Right lobe of liver (tissue), 6 donors: ENCODE measurements around the gene NLGN1. TPM values are rescaled to one million over a fixed set of nuclear protein-coding genes. Genes with fewer than 3 reads are reported as not detected.

Experiments used
- ATAC-seq, 4 donors: fragments of 200-7000 bp; cut with Tn5 transposase; one replicate each; pipeline ENCODE4 v1.9.1; 2020; ENCODE audit warnings: mild to moderate bottlenecking in 4 of 4, moderate library complexity in 4 of 4
- DNase-seq, 3 donors: peaks; one replicate each; pipeline ENCODE4 v3.0.0-alpha.2; 2020
- H3K27ac ChIP-seq, 3 donors: fragments of 200-600 bp; one replicate each; pipeline ENCODE4 v1.8.0; 2022
- H3K27me3 ChIP-seq, 2 donors: fragments of 200-600 bp; one replicate each; pipeline ENCODE4 v1.8.0; 2022
- H3K36me3 ChIP-seq, 4 donors: fragments of 200-600 bp; sonication (generic) in 1 of 4; one replicate each; pipeline versions ENCODE4 v1.5.1 to v1.8.0; 2017 to 2022; ENCODE audit warnings: control low read depth in 1 of 4
- H3K4me1 ChIP-seq, 4 donors: fragments of 200-600 bp; sonication (generic) in 1 of 4; one replicate each; pipeline versions ENCODE4 v1.5.1 to v1.8.0; 2017 to 2022; ENCODE audit warnings: control low read depth in 1 of 4
- H3K4me3 ChIP-seq, 3 donors: fragments of 200-600 bp; one replicate each; pipeline ENCODE4 v1.8.0; 2022
- H3K9me3 ChIP-seq, 4 donors: fragments of 200-600 bp; sonication (generic) in 1 of 4; one replicate each; pipeline versions ENCODE4 v1.5.1 to v1.8.0; 2017 to 2022; ENCODE audit warnings: control low read depth in 1 of 4
- POLR2A ChIP-seq: fragments of 450-650 bp; IDR thresholded peaks from one replicate; pipeline ENCODE4 v1.6.1; 2017; ENCODE audit warnings: antibody characterized with exemption, mild to moderate bottlenecking
- WGBS: methylation state at CpG from one replicate; pipeline ENCODE4 v1.1.6; 2018; ENCODE audit warnings: low coverage, low lambda C conversion rate; ENCODE audit not compliant: insufficient coverage; ENCODE audit errors: missing lambda C conversion rate; 5-methylcytosine and 5-hydroxymethylcytosine counted together
- intact Hi-C, 2 donors: fragments of 100-400 bp; cut with DNase I; formaldehyde crosslinking; loops; one replicate each; pipeline versions ENCODE4 v1.11.2 to v1.14.1; 2022
- total RNA-seq, 6 experiments: library from RNA; depleted of rRNA in 2 of 6; stranded (reverse); fragments of >200 nt in 2 of 6; fragmentation: NEBNext Ultra II Directional in 3 of 6; extraction: Animal tissue kit (Norgen Biotek cat#: 25700) in 3 of 6; gene quantifications; one replicate each; pipeline versions ENCODE4 v1.1.0 to v1.2.4, GENCODE V29; 2016 to 2023
- TF ChIP-seq, protein P1 (sequence below), 4 donors: fragments of 200-600 bp in 3 of 4; fragments of 450-650 bp in 1 of 4; IDR thresholded peaks; one replicate each; pipeline versions ENCODE4 v1.5.1 to v1.8.0; 2016 to 2022; ENCODE audit warnings: antibody characterized with exemption in 4 of 4, mild to moderate bottlenecking in 2 of 4
- donor health status: DM: no; HTN: yes; CAD: no.
- donor health status: DM: no; HTN: no; CAD: no.
- donor health status: DM: no; HTN: no; CAD: no.
- donor health status: DM: no; HTN: yes; CAD: no.
- donor health status: DM: no; HTN: yes; CAD: no.

The NLGN1 gene
- total RNA-seq, 6 experiments from 2014 or later: 0.02 to 0.12 TPM; not detected in 4

DNA sequence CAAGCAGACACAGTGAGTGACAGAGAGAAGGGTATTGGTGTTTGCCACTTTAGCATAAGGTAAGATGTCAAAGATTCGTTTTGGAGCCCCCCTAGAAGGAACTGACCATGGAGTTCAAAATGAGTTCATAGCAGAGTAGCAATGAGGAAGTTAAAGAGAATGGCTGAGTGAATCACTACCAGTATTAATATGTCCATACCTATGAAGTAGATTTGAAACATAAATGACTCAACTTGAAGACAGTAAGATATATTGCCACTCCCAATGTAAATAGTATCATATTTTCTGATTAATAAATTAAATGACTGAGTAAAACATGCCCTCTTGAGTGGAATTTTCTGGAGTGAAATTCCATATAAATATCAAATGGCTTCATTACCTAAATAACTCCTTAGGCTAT lies 675.1 kb downstream of the NLGN1 start:
- no peak for TF ChIP-seq POLR2A
- TF ChIP-seq, protein P1, sequence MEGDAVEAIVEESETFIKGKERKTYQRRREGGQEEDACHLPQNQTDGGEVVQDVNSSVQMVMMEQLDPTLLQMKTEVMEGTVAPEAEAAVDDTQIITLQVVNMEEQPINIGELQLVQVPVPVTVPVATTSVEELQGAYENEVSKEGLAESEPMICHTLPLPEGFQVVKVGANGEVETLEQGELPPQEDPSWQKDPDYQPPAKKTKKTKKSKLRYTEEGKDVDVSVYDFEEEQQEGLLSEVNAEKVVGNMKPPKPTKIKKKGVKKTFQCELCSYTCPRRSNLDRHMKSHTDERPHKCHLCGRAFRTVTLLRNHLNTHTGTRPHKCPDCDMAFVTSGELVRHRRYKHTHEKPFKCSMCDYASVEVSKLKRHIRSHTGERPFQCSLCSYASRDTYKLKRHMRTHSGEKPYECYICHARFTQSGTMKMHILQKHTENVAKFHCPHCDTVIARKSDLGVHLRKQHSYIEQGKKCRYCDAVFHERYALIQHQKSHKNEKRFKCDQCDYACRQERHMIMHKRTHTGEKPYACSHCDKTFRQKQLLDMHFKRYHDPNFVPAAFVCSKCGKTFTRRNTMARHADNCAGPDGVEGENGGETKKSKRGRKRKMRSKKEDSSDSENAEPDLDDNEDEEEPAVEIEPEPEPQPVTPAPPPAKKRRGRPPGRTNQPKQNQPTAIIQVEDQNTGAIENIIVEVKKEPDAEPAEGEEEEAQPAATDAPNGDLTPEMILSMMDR (IDR thresholded peaks at IDR 0.05): no peak
- ATAC-seq (no peak), DNase-seq (no peak)
- no peaks in the 10 kb centered on the region for H3K4me1 ChIP-seq
- no peaks in the 10 kb centered on the region for H3K27me3 ChIP-seq
- no peak overlapping the region for H3K4me3 ChIP-seq
- no peaks in the 10 kb centered on the region for H3K9me3 ChIP-seq
- no peak overlapping the region for H3K27ac ChIP-seq
- H3K36me3 ChIP-seq: no peaks in the 10 kb centered on the region
- intact Hi-C loops: no loop called here
- WGBS: 8% methylated on average over 1 of the region's 1 CpG

DNA sequence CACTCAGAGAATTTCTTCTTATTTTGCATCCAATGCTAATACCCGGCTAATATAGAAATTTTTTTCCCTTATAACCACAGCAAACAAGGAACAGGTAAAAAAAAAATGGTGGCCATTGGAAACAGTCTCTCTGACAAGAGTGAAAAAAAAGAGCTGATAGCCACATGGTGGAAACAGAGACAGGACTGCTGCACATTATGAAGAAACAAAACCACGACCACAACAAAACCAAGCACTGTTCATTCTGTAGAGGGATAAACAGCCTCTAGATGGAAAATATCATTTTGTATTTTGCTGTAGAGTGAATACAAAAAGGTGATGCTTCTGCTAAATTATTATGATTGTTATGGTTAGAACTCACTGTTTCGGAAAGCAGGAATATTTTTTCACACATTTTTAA lies 686.2 kb downstream of the NLGN1 start:
- Histone ChIP-seq H3K27ac (no peak overlapping the region), H3K4me1 (no peaks in the 10 kb centered on the region), H3K27me3 (no peaks in the 10 kb centered on the region), H3K36me3 (no peaks in the 10 kb centered on the region), H3K9me3 (no peaks in the 10 kb centered on the region), H3K4me3 (no peak overlapping the region)
- no peak for ATAC-seq
- DNase-seq: no peak
- intact Hi-C loops: no loop called here
- TF ChIP-seq, protein P1 (IDR thresholded peaks at IDR 0.05): no peak
- TF ChIP-seq POLR2A: no peak
- 66% methylated on average over 3 of the region's 3 CpGs for WGBS

DNA sequence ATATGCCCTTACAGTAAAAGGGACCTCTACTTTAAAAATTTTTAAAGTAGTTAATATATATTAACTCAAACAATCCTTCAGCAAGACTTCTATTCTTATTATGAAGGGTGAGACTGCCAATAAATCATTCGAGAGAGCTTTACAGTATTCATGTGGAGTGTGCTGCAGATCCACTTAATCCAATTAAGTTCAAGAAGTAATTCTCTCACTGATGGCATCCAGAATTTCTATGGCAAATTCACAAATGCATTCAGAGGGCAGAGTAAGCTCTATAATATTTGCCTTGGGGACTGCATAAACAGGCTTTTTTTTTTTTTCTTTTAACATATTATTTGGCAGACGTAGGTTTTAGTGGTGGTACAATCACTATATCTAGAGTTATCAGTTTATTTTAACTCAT lies 692.0 kb downstream of the NLGN1 start:
- DNase-seq: no peak
- TF ChIP-seq POLR2A: no peak
- TF ChIP-seq, protein P1 (IDR thresholded peaks at IDR 0.05): no peak
- 57% methylated on average over 2 of the region's 2 CpGs for whole genome bisulfite sequencing
- no peaks in the 10 kb centered on the region for H3K4me1 ChIP-seq
- no peaks in the 10 kb centered on the region for H3K36me3 ChIP-seq
- ATAC-seq: no peak
- intact Hi-C loops: no loop called here
- no peak overlapping the region for H3K27ac ChIP-seq
- no peaks in the 10 kb centered on the region for H3K27me3 ChIP-seq
- H3K4me3 ChIP-seq: no peak overlapping the region
- no peaks in the 10 kb centered on the region for H3K9me3 ChIP-seq

DNA sequence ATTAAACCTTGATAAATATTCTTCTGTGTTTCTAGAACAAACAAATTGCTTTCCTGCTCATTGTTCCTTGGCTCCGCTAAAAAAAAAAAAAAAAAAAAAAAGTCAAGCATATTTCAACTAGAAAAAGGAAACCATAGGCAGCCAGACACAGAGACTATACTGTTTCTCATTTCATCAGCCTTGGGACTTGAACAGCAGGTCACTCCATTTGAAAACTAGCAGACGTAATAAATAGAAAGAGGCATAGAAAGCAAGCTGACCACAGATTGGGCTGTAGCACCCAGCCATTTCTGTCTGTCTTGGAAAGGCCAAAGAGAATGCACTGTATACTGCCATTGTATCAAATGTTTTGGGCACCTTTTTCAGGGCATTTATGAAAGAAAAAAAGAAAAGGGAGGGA lies 697.1 kb downstream of the NLGN1 start:
- DNase-seq (no peak), ATAC-seq (no peak)
- no peaks in the 10 kb centered on the region for H3K27me3 ChIP-seq
- TF ChIP-seq, protein P1 (IDR thresholded peaks at IDR 0.05): no peak
- TF ChIP-seq POLR2A: no peak
- H3K36me3 ChIP-seq: no peaks in the 10 kb centered on the region
- H3K4me3 ChIP-seq: no peak overlapping the region
- intact Hi-C loops: no loop called here
- WGBS: 64% methylated on average over 2 of the region's 2 CpGs
- H3K27ac ChIP-seq: no peak overlapping the region
- no peaks in the 10 kb centered on the region for H3K4me1 ChIP-seq
- no peaks in the 10 kb centered on the region for H3K9me3 ChIP-seq

DNA sequence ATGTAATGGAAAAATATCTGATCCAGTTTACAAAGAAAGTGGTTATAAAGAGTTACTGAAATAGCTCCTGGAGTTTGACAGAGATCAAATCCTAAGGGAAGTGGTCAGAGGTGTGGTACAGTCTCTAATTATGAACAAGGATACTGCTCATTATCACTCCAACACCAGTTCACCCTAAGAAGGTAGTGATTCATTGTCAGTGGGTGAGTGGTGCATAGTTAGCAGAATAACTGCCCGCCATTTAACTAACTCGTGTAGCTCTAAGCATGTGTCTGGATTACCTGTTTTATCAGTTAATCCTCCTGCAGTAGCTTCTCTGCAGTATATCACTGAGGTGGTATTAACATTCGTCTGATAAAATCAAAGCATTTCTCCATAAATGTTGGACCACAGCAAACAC lies 700.1 kb downstream of the NLGN1 start:
- no peaks in the 10 kb centered on the region for H3K9me3 ChIP-seq
- H3K27me3 ChIP-seq: no peaks in the 10 kb centered on the region
- H3K4me1 ChIP-seq: no peaks in the 10 kb centered on the region
- 89% methylated on average over 3 of the region's 3 CpGs for WGBS
- ATAC-seq (no peak), DNase-seq (no peak)
- H3K4me3 ChIP-seq: no peak overlapping the region
- intact Hi-C loops: no loop called here
- no peak overlapping the region for H3K27ac ChIP-seq
- no peaks in the 10 kb centered on the region for H3K36me3 ChIP-seq
- TF ChIP-seq, protein P1 (IDR thresholded peaks at IDR 0.05): no peak
